Ishikawa (cell line): ENCODE data around the gene WDR64.

ENCODE experiments used
- CEBPB ChIP-seq: IDR thresholded peaks from 2 replicates; pipeline ENCODE4 v1.6.1; 2012
- CREB1 ChIP-seq: IDR thresholded peaks from 2 replicates; pipeline ENCODE4 v1.6.1; 2012; ENCODE audit warnings: low read depth
- EGR1 ChIP-seq: IDR thresholded peaks from 2 replicates; pipeline ENCODE4 v1.6.1; 2012
- EP300 ChIP-seq: IDR thresholded peaks from 2 replicates; pipeline ENCODE4 v1.6.1; 2012; ENCODE audit warnings: borderline replicate concordance
- FOXM1 ChIP-seq: IDR thresholded peaks from 2 replicates; pipeline ENCODE4 v1.6.1; 2012; ENCODE audit warnings: low read depth, borderline replicate concordance
- NFIC ChIP-seq: IDR thresholded peaks from 2 replicates; pipeline ENCODE4 v1.6.1; 2012
- RAD21 ChIP-seq: IDR thresholded peaks from 2 replicates; pipeline ENCODE4 v1.6.1; 2012; ENCODE audit warnings: low read depth
- TAF1 ChIP-seq: IDR thresholded peaks from 2 replicates; pipeline ENCODE4 v1.6.1; 2012; ENCODE audit warnings: low read depth, mild to moderate bottlenecking
- TCF12 ChIP-seq: IDR thresholded peaks from 2 replicates; pipeline ENCODE4 v1.6.1; 2012; ENCODE audit warnings: low read depth
- TEAD4 ChIP-seq: IDR thresholded peaks from 2 replicates; pipeline ENCODE4 v1.6.1; 2012
- YY1 ChIP-seq: IDR thresholded peaks from 2 replicates; pipeline ENCODE4 v1.6.1; 2012; ENCODE audit warnings: low read depth
- ZBTB7A ChIP-seq: IDR thresholded peaks from 2 replicates; pipeline ENCODE4 v1.6.1; 2012; ENCODE audit warnings: low read depth
- TF ChIP-seq, protein P1 (sequence below): IDR thresholded peaks from 2 replicates; pipeline ENCODE4 v1.6.1; 2012; ENCODE audit warnings: low read depth, mild to moderate bottlenecking
- TF ChIP-seq, protein P2 (sequence below): IDR thresholded peaks from 2 replicates; pipeline ENCODE4 v1.6.1; 2012
- TF ChIP-seq, protein P3 (sequence below): IDR thresholded peaks from 2 replicates; pipeline ENCODE4 v1.6.1; 2012

Gene WDR64

GRCh38 chr1:241779897-241780296 is 127.8 kb downstream of the WDR64 start:
- TF ChIP-seq EP300 (no peak), TAF1 (no peak), TEAD4 (no peak), YY1 (no peak), TCF12 (no peak), FOXM1 (no peak), NFIC (no peak), EGR1 (no peak), ZBTB7A (no peak), CREB1 (no peak), RAD21 (no peak), CEBPB (no peak)
- TF ChIP-seq, protein P1, sequence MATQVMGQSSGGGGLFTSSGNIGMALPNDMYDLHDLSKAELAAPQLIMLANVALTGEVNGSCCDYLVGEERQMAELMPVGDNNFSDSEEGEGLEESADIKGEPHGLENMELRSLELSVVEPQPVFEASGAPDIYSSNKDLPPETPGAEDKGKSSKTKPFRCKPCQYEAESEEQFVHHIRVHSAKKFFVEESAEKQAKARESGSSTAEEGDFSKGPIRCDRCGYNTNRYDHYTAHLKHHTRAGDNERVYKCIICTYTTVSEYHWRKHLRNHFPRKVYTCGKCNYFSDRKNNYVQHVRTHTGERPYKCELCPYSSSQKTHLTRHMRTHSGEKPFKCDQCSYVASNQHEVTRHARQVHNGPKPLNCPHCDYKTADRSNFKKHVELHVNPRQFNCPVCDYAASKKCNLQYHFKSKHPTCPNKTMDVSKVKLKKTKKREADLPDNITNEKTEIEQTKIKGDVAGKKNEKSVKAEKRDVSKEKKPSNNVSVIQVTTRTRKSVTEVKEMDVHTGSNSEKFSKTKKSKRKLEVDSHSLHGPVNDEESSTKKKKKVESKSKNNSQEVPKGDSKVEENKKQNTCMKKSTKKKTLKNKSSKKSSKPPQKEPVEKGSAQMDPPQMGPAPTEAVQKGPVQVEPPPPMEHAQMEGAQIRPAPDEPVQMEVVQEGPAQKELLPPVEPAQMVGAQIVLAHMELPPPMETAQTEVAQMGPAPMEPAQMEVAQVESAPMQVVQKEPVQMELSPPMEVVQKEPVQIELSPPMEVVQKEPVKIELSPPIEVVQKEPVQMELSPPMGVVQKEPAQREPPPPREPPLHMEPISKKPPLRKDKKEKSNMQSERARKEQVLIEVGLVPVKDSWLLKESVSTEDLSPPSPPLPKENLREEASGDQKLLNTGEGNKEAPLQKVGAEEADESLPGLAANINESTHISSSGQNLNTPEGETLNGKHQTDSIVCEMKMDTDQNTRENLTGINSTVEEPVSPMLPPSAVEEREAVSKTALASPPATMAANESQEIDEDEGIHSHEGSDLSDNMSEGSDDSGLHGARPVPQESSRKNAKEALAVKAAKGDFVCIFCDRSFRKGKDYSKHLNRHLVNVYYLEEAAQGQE: no peak
- TF ChIP-seq, protein P2, sequence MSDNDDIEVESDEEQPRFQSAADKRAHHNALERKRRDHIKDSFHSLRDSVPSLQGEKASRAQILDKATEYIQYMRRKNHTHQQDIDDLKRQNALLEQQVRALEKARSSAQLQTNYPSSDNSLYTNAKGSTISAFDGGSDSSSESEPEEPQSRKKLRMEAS: no peak
- TF ChIP-seq, protein P3, sequence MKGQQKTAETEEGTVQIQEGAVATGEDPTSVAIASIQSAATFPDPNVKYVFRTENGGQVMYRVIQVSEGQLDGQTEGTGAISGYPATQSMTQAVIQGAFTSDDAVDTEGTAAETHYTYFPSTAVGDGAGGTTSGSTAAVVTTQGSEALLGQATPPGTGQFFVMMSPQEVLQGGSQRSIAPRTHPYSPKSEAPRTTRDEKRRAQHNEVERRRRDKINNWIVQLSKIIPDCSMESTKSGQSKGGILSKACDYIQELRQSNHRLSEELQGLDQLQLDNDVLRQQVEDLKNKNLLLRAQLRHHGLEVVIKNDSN: no peak

- TF ChIP-seq CEBPB (no peak), ZBTB7A (no peak), YY1 (no peak), EP300 (no peak), RAD21 (no peak), FOXM1 (no peak), EGR1 (no peak), TEAD4 (no peak), TAF1 (no peak), TCF12 (no peak), NFIC (no peak), CREB1 (no peak)
- TF ChIP-seq, protein P2: no peak
- TF ChIP-seq, protein P3: no peak
- TF ChIP-seq, protein P1: no peak
These were observed 130.3 kb downstream of the WDR64 start for GRCh38 chr1:241782396-241782795.

- TF ChIP-seq FOXM1 (no peak), EP300 (no peak), TEAD4 (no peak), CEBPB (no peak)
- TF ChIP-seq, protein P3: no peak
- TF ChIP-seq, protein P1: no peak
These were observed 135.6 kb downstream of the WDR64 start for GRCh38 chr1:241787691-241788090.

- no peak for TF ChIP-seq TEAD4
- TF ChIP-seq EP300: no peak
- TF ChIP-seq RAD21: no peak
These were observed 137.0 kb downstream of the WDR64 start for GRCh38 chr1:241789061-241789460.

- no peak for TF ChIP-seq RAD21
- TF ChIP-seq ZBTB7A: no peak
- TF ChIP-seq, protein P1: no peak
- TF ChIP-seq, protein P2: no peak
- TF ChIP-seq TCF12: no peak
- TF ChIP-seq CREB1: no peak
These were observed 147.3 kb downstream of the WDR64 start for GRCh38 chr1:241799416-241799815.
